CD4-positive, CD25-positive, alpha-beta regulatory T cell (primary cell): Measurements from ENCODE around the gene NFKB2. TPM values are rescaled to one million over a fixed set of nuclear protein-coding genes. Genes with fewer than 3 reads are reported as not detected.
A peak's percentile ranks its signal among the peaks of the same experiment; 100 is the strongest.

Experiments
- ATAC-seq, 2 donors: fragments of 150-1000 bp; cut with Tn5 transposase; one replicate each; pipeline ENCODE4 v1.10.0; 2021; ENCODE audit warnings: low read depth in 2 of 2, moderate number of reproducible peaks in 2 of 2, moderate library complexity in 1 of 2
- DNase-seq, 3 donors: peaks; one replicate each; pipeline versions ENCODE4 v3.0.0 to v3.0.0-alpha.2; 2012 to 2022; ENCODE audit warnings: mixed read lengths in 1 of 3
- H3K27ac ChIP-seq: one replicate; pipeline ENCODE4 v1.7.0; 2013; ENCODE audit warnings: mild to moderate bottlenecking, low read length; ENCODE audit not compliant: insufficient read depth, poor library complexity, severe bottlenecking
- H3K27me3 ChIP-seq: one replicate; pipeline ENCODE4 v1.7.0; 2013; ENCODE audit warnings: low read length; ENCODE audit not compliant: control insufficient read depth, insufficient read depth
- H3K36me3 ChIP-seq: one replicate; pipeline ENCODE4 v1.7.0; 2013; ENCODE audit warnings: mild to moderate bottlenecking, low read length, moderate library complexity; ENCODE audit not compliant: control insufficient read depth, insufficient read depth
- H3K4me1 ChIP-seq: 2 replicates; pipeline ENCODE4 v1.7.0; 2013; ENCODE audit warnings: mild to moderate bottlenecking, low read length; ENCODE audit not compliant: insufficient read depth, control insufficient read depth, poor library complexity, severe bottlenecking
- H3K4me3 ChIP-seq: one replicate; pipeline ENCODE4 v1.7.0; 2013; ENCODE audit warnings: low read depth, mild to moderate bottlenecking, low read length, moderate library complexity
- H3K9me3 ChIP-seq, 2 experiments: 1 replicate in 1 of 2; 2 replicates in 1 of 2; pipeline ENCODE4 v1.7.0; 2013; ENCODE audit warnings: low read length in 2 of 2, mild to moderate bottlenecking in 1 of 2, moderate library complexity in 1 of 2; ENCODE audit not compliant: control insufficient read depth in 2 of 2
- H3K27ac Mint-ChIP-seq, 3 donors: one replicate each; pipeline ENCODE4 v1.8.0; 2020 to 2022; ENCODE audit warnings: mild to moderate bottlenecking in 3 of 3, mixed read lengths in 3 of 3, moderate library complexity in 2 of 3
- H3K27me3 Mint-ChIP-seq: one replicate; pipeline ENCODE4 v1.8.0; 2022; ENCODE audit warnings: mild to moderate bottlenecking, mixed read lengths
- H3K36me3 Mint-ChIP-seq: one replicate; pipeline ENCODE4 v1.8.0; 2020; ENCODE audit warnings: mixed read lengths
- H3K4me1 Mint-ChIP-seq, 4 donors: one replicate each; pipeline ENCODE4 v1.8.0; 2020 to 2022; ENCODE audit warnings: mixed read lengths in 4 of 4, mild to moderate bottlenecking in 1 of 4
- H3K4me3 Mint-ChIP-seq, 4 donors: one replicate each; pipeline ENCODE4 v1.8.0; 2020 to 2022; ENCODE audit warnings: mild to moderate bottlenecking in 4 of 4, mixed read lengths in 4 of 4, moderate library complexity in 3 of 4
- H3K9me3 Mint-ChIP-seq, 7 donors: one replicate each; pipeline ENCODE4 v1.8.0; 2020 to 2022; ENCODE audit warnings: mixed read lengths in 7 of 7, mild to moderate bottlenecking in 3 of 7, moderate library complexity in 2 of 7
- polyA plus RNA-seq, 4 donors: library from polyadenylated mRNA; unstranded; fragments of 300-500 nt; fragmentation: Illumina TruSeq; gene quantifications; one replicate each; pipeline ENCODE4 v1.2.3, GENCODE V29; 2021
- total RNA-seq: library from RNA; stranded (reverse); gene quantifications from one replicate; pipeline ENCODE4 v1.2.3, GENCODE V29; 2022

Gene NFKB2
- total and polyA plus RNA-seq, 5 donors from 2014 or later: 6.3 to 385 (median 6.9) TPM

GRCh38 chr10:102406815-102407214, 11.3 kb downstream of the NFKB2 start:
- ATAC-seq (no peak), DNase-seq (no peak)
- H3K4me1 Mint-ChIP-seq: peaks cover 6 to 27% (median 16%) of the 10 kb centered on the region in 4 donors
- H3K27me3 ChIP-seq: peaks cover 16% of the 10 kb centered on the region
- H3K4me3 ChIP-seq: no peak overlapping the region
- H3K9me3 ChIP-seq: no peaks in the 10 kb centered on the region
- no peak overlapping the region for H3K27ac ChIP-seq
- peak overlapping the region in 1 of 3 donors; percentile 14 for H3K27ac Mint-ChIP-seq
- peaks cover 0 to 3% (median 0%) of the 10 kb centered on the region in 7 donors for H3K9me3 Mint-ChIP-seq
- peaks cover 26% of the 10 kb centered on the region for H3K4me1 ChIP-seq
- H3K36me3 ChIP-seq: no peaks in the 10 kb centered on the region
- peak overlapping the region in 1 of 4 donors; percentile 73 for H3K4me3 Mint-ChIP-seq
- H3K36me3 Mint-ChIP-seq: no peaks in the 10 kb centered on the region
- H3K27me3 Mint-ChIP-seq: peaks cover 30% of the 10 kb centered on the region

- Histone ChIP-seq H3K9me3 (no peaks in the 10 kb centered on the region), H3K27ac (no peak overlapping the region), H3K36me3 (no peaks in the 10 kb centered on the region), H3K4me3 (no peak overlapping the region), H3K27me3 (peaks cover 16% of the 10 kb centered on the region), H3K4me1 (peaks cover 28% of the 10 kb centered on the region)
- Mint-ChIP-seq H3K9me3 (peaks cover 0 to 3% (median 0%) of the 10 kb centered on the region in 7 donors), H3K27ac (peak overlapping the region in 1 of 3 donors; percentile 34), H3K4me1 (peaks cover 6 to 27% (median 16%) of the 10 kb centered on the region in 4 donors), H3K27me3 (peaks cover 32% of the 10 kb centered on the region), H3K36me3 (no peaks in the 10 kb centered on the region), H3K4me3 (peak overlapping the region in 3 of 4 donors; percentile 67 to 86 (median 73))
- ATAC-seq (no peak), DNase-seq (no peak)
These were observed 12.1 kb downstream of the NFKB2 start for GRCh38 chr10:102407425-102408130.

DNA sequence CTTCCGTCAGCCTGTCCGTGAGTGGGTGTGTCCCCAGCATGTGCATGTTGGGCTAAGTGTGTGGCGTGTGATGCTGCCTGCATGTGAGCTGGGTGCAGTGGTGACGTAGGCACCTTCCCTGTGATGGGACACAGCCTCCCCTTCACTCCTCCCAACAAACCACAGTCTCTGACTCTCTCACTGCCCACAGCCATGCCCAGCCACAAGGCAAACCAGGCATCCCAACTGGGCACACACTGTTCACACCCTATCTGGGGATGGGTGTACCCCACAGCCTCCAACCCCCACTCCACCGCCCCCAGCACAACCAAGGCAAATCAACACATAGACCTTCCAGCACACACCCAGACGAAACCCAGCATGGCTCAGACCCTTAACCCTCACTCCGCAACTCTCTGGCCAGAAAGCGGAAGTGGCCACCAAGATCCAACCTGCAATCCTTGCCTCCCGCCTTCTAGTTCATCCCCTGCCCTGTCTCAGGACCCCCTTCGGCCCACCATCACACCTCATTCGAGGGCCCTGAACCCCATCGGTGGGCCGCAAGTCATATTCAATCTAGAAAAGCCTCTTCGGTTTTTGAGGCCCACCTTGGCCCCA, 12.7 kb downstream of the NFKB2 start:
- Histone ChIP-seq H3K9me3 (no peaks in the 10 kb centered on the region), H3K4me3 (no peak overlapping the region), H3K27ac (no peak overlapping the region), H3K4me1 (peaks cover 33% of the 10 kb centered on the region), H3K36me3 (no peaks in the 10 kb centered on the region), H3K27me3 (peaks cover 16% of the 10 kb centered on the region)
- Mint-ChIP-seq H3K36me3 (no peaks in the 10 kb centered on the region), H3K27ac (peak overlapping the region in 1 of 3 donors; percentile 79), H3K27me3 (peaks cover 39% of the 10 kb centered on the region), H3K4me3 (peak overlapping the region; percentile 62 to 86 (median 64)), H3K9me3 (peaks cover 0 to 4% (median 0%) of the 10 kb centered on the region in 7 donors), H3K4me1 (peaks cover 6 to 34% (median 22%) of the 10 kb centered on the region in 4 donors)
- no peak for DNase-seq
- ATAC-seq: no peak

- H3K27ac ChIP-seq: peak overlapping the region; percentile 39
- no peak overlapping the region for H3K27ac Mint-ChIP-seq
- no peak overlapping the region for H3K4me3 ChIP-seq
These were observed 13.5 kb downstream of the NFKB2 start for GRCh38 chr10:102408728-102409603.

GRCh38 chr10:102409604-102410428, 14.3 kb downstream of the NFKB2 start:
- Mint-ChIP-seq H3K27ac (peak overlapping the region in 2 of 3 donors; percentile 32 to 33), H3K4me1 (peaks cover 6 to 35% (median 23%) of the 10 kb centered on the region in 4 donors), H3K27me3 (peaks cover 44% of the 10 kb centered on the region), H3K9me3 (peaks cover 0 to 5% (median 0%) of the 10 kb centered on the region in 7 donors), H3K36me3 (no peaks in the 10 kb centered on the region), H3K4me3 (peak overlapping the region; percentile 72 to 95 (median 85))
- Histone ChIP-seq H3K4me3 (peak overlapping the region; percentile 44), H3K36me3 (no peaks in the 10 kb centered on the region), H3K9me3 (no peaks in the 10 kb centered on the region), H3K4me1 (peaks cover 33% of the 10 kb centered on the region), H3K27me3 (peaks cover 16% of the 10 kb centered on the region), H3K27ac (peak overlapping the region; percentile 39)
- no peak for DNase-seq
- no peak for ATAC-seq

More at GRCh38 chr10:102408728-102409603, 13.5 kb downstream of the NFKB2 start:
- Histone ChIP-seq H3K4me1 (peaks cover 33% of the 10 kb centered on the region), H3K36me3 (no peaks in the 10 kb centered on the region), H3K27me3 (peaks cover 16% of the 10 kb centered on the region), H3K9me3 (no peaks in the 10 kb centered on the region)
- Mint-ChIP-seq H3K9me3 (peaks cover 0 to 5% (median 0%) of the 10 kb centered on the region in 7 donors), H3K4me1 (peaks cover 6 to 35% (median 23%) of the 10 kb centered on the region in 4 donors), H3K36me3 (no peaks in the 10 kb centered on the region), H3K27me3 (peaks cover 44% of the 10 kb centered on the region), H3K4me3 (peak overlapping the region; percentile 83 to 95 (median 86))
- DNase-seq: peak; percentile 47 to 60 (median 58)
- ATAC-seq: peak; percentile 42 to 65

DNA sequence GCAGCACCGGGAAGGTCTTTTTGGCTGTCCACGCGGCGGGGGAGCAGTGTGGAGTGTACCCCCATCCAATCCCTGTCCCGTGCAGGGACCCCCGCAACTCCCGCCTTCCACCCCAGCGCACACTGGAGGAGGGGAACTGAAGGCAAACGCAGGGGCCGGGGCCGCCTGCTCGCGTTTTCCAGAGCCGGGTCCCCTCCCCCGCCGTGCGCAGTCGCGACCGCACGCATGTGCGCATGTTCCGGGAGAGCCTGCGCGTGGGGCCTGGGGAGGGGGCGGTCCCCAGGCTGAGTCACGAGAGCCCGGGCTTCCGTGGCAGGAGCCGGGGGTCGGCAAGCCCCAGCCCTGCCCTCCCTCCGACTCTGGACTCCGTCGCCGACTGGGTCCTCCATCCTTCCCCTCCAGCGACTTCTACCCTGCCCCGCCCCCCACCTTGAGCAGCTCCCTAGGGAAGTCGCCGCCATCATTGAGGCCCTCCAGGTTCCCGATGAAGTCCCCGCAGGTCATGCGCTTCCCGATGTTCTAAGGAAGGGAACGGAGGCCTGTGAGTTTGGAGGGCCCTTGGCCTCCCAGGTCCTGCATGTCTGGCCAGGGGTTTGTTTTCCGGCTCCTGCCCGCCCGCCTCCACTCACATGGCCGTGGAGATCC, 15.0 kb downstream of the NFKB2 start:
- peaks cover 47% of the 10 kb centered on the region for H3K27me3 Mint-ChIP-seq
- no peaks in the 10 kb centered on the region for H3K36me3 ChIP-seq
- peak overlapping the region in 1 of 3 donors; percentile 33 for H3K27ac Mint-ChIP-seq
- peaks cover 6 to 35% (median 23%) of the 10 kb centered on the region in 4 donors for H3K4me1 Mint-ChIP-seq
- DNase-seq: peak in 2 of 3 donors; percentile 44 to 45
- no peak overlapping the region for H3K4me3 ChIP-seq
- peaks cover 16% of the 10 kb centered on the region for H3K27me3 ChIP-seq
- H3K36me3 Mint-ChIP-seq: no peaks in the 10 kb centered on the region
- no peak overlapping the region for H3K27ac ChIP-seq
- H3K9me3 Mint-ChIP-seq: peaks cover 0 to 5% (median 0%) of the 10 kb centered on the region in 7 donors
- H3K4me3 Mint-ChIP-seq: peak overlapping the region; percentile 72 to 95 (median 85)
- H3K9me3 ChIP-seq: no peaks in the 10 kb centered on the region
- ATAC-seq: no peak
- H3K4me1 ChIP-seq: peaks cover 33% of the 10 kb centered on the region
